NCI-H748 (cell line): Measurements from ENCODE around the gene BBX.
A peak's percentile ranks its signal among the peaks of the same experiment; 100 is the strongest.

Experiments
- DNase-seq: peaks from one replicate; lab custom pipeline; 2025; ENCODE audit not compliant: unreplicated experiment; lab: John Stamatoyannopoulos, UW

Gene BBX

GRCh38 chr3:107794664-107795443 lies 272.1 kb downstream of the BBX start:
- no peak for DNase-seq

GRCh38 chr3:107795514-107796094 lies 272.8 kb downstream of the BBX start:
- DNase-seq = no peak

- no peak for DNase-seq
These were observed 274.0 kb downstream of the BBX start for GRCh38 chr3:107796791-107797190.

- no peak for DNase-seq
These were observed 274.8 kb downstream of the BBX start for GRCh38 chr3:107797586-107797985.

- no peak for DNase-seq
These were observed 275.6 kb downstream of the BBX start for GRCh38 chr3:107798381-107798780.

GRCh38 chr3:107800710-107801109 lies 277.9 kb downstream of the BBX start:
- no peak for DNase-seq

GRCh38 chr3:107803170-107803569 lies 280.4 kb downstream of the BBX start:
- DNase-seq = no peak

GRCh38 chr3:107806021-107806420 lies 283.3 kb downstream of the BBX start:
- DNase-seq = no peak

- DNase-seq = peak; percentile 76
These were observed 283.8 kb downstream of the BBX start for GRCh38 chr3:107806536-107806935.

- no peak for DNase-seq
These were observed 287.7 kb downstream of the BBX start for GRCh38 chr3:107810171-107811071.

- no peak for DNase-seq
These were observed 290.3 kb downstream of the BBX start for GRCh38 chr3:107813026-107813425.

- DNase-seq = no peak
These were observed 293.3 kb downstream of the BBX start for GRCh38 chr3:107816107-107816506.

- no peak for DNase-seq
These were observed 294.3 kb downstream of the BBX start for GRCh38 chr3:107817076-107817475.

GRCh38 chr3:107818025-107818424 lies 295.3 kb downstream of the BBX start:
- DNase-seq = no peak

- DNase-seq = no peak
These were observed 296.9 kb downstream of the BBX start for GRCh38 chr3:107819656-107820055.

GRCh38 chr3:107822308-107822707 lies 299.5 kb downstream of the BBX start:
- DNase-seq = no peak

GRCh38 chr3:107824822-107825371 lies 302.1 kb downstream of the BBX start:
- DNase-seq = no peak

- DNase-seq = no peak
These were observed 302.8 kb downstream of the BBX start for GRCh38 chr3:107825556-107825955.

- no peak for DNase-seq
These were observed 304.0 kb downstream of the BBX start for GRCh38 chr3:107826727-107827126.

- no peak for DNase-seq
These were observed 306.4 kb downstream of the BBX start for GRCh38 chr3:107829185-107829584.

- no peak for DNase-seq
These were observed 308.8 kb downstream of the BBX start for GRCh38 chr3:107831590-107831989.
